CD14-positive monocyte (primary cell): Measurements from ENCODE around the gene PREX1. TPM values are rescaled to one million over a fixed set of nuclear protein-coding genes. Genes with fewer than 3 reads are reported as not detected.

Source experiments
- DNase-seq, 3 donors: peaks; one replicate each; pipeline ENCODE4 v3.0.0-alpha.2; 2011 to 2022
- H2AFZ ChIP-seq: 2 replicates; pipeline ENCODE4 v1.6.0; 2012; ENCODE audit warnings: mild to moderate bottlenecking, low read depth, low read length, inconsistent platforms; ENCODE audit not compliant: insufficient read depth, poor library complexity, severe bottlenecking
- H3K27ac ChIP-seq, 2 donors: 1 replicate in 1 of 2; 2 replicates in 1 of 2; pipeline ENCODE4 v1.5.1; 2012 to 2013; ENCODE audit warnings: low read length in 2 of 2, control low read depth in 1 of 2, inconsistent platforms in 1 of 2, low read depth in 1 of 2, mild to moderate bottlenecking in 1 of 2
- H3K27me3 ChIP-seq, 2 donors: one replicate each; pipeline versions ENCODE4 v1.6.0 to v1.6.1; 2011 to 2013; ENCODE audit warnings: low read length in 2 of 2; ENCODE audit not compliant: control insufficient read depth in 2 of 2, insufficient read depth in 2 of 2
- H3K36me3 ChIP-seq, 2 donors: replicated peaks in 1 of 2; 1 replicate in 1 of 2; 2 replicates in 1 of 2; pipeline versions ENCODE4 v1.5.1 to v1.6.1; 2012 to 2013; ENCODE audit warnings: low read length in 2 of 2, control low read depth in 1 of 2, inconsistent platforms in 1 of 2, mild to moderate bottlenecking in 1 of 2; ENCODE audit not compliant: insufficient read depth in 2 of 2, control insufficient read depth in 1 of 2
- H3K4me1 ChIP-seq, 2 donors: 1 replicate in 1 of 2; 2 replicates in 1 of 2; pipeline versions ENCODE4 v1.5.1 to v1.6.1; 2012 to 2013; ENCODE audit warnings: low read length in 2 of 2, control low read depth in 1 of 2, inconsistent platforms in 1 of 2, mild to moderate bottlenecking in 1 of 2, moderate library complexity in 1 of 2; ENCODE audit not compliant: insufficient read depth in 2 of 2, control insufficient read depth in 1 of 2
- H3K4me2 ChIP-seq: replicated peaks from 2 replicates; pipeline ENCODE3; 2012; ENCODE audit warnings: low read length, moderate library complexity, mild to moderate bottlenecking; ENCODE audit not compliant: poor library complexity, severe bottlenecking; ENCODE audit errors: extremely low read depth
- H3K4me3 ChIP-seq, 3 experiments: fragments of 200-600 bp in 1 of 3; sonication (generic) in 1 of 3; replicated peaks in 1 of 3; 1 replicate in 2 of 3; 2 replicates in 1 of 3; pipeline ENCODE4 v1.5.1; 2011 to 2013; ENCODE audit warnings: low read length in 3 of 3, mild to moderate bottlenecking in 3 of 3, control low read depth in 2 of 3, low read depth in 2 of 3, inconsistent platforms in 1 of 3, moderate library complexity in 1 of 3
- H3K79me2 ChIP-seq: 2 replicates; pipeline ENCODE4 v1.6.0; 2012; ENCODE audit warnings: mild to moderate bottlenecking, control low read depth, inconsistent platforms, low read length, moderate library complexity; ENCODE audit not compliant: insufficient read depth
- H3K9ac ChIP-seq: 2 replicates; pipeline ENCODE4 v1.6.0; 2017; ENCODE audit warnings: low read length, mild to moderate bottlenecking; ENCODE audit not compliant: insufficient read depth, poor library complexity, severe bottlenecking
- H3K9me3 ChIP-seq, 2 donors: replicated peaks in 1 of 2; 1 replicate in 1 of 2; 2 replicates in 1 of 2; pipeline versions ENCODE4 v1.5.1 to v1.6.1; 2012 to 2013; ENCODE audit warnings: low read length in 2 of 2, control low read depth in 1 of 2; ENCODE audit not compliant: control insufficient read depth in 1 of 2, insufficient read depth in 1 of 2
- H4K20me1 ChIP-seq: 2 replicates; pipeline ENCODE4 v1.6.0; 2012; ENCODE audit warnings: mild to moderate bottlenecking, low read length, control low read depth, moderate library complexity; ENCODE audit not compliant: insufficient read depth
- H3K27ac Mint-ChIP-seq, 7 donors: one replicate each; pipeline ENCODE4 v1.8.0; 2020; ENCODE audit warnings: mild to moderate bottlenecking in 7 of 7, mixed read lengths in 7 of 7, moderate library complexity in 6 of 7, inconsistent platforms in 2 of 7
- H3K27me3 Mint-ChIP-seq, 3 donors: one replicate each; pipeline ENCODE4 v1.8.0; 2021 to 2022; ENCODE audit warnings: low read depth in 3 of 3, mild to moderate bottlenecking in 3 of 3, mixed read lengths in 3 of 3, moderate library complexity in 3 of 3, inconsistent platforms in 1 of 3
- H3K36me3 Mint-ChIP-seq, 2 donors: one replicate each; pipeline ENCODE4 v1.8.0; 2020; ENCODE audit warnings: mixed read lengths in 2 of 2, inconsistent platforms in 1 of 2, mild to moderate bottlenecking in 1 of 2
- H3K4me1 Mint-ChIP-seq: one replicate; pipeline ENCODE4 v1.8.0; 2020; ENCODE audit warnings: mild to moderate bottlenecking, mixed read lengths
- H3K4me3 Mint-ChIP-seq, 2 donors: one replicate each; pipeline ENCODE4 v1.8.0; 2020; ENCODE audit warnings: mild to moderate bottlenecking in 2 of 2, mixed read lengths in 2 of 2, moderate library complexity in 1 of 2
- H3K9me3 Mint-ChIP-seq, 7 donors: one replicate each; pipeline ENCODE4 v1.8.0; 2020 to 2022; ENCODE audit warnings: mixed read lengths in 7 of 7, mild to moderate bottlenecking in 6 of 7, moderate library complexity in 6 of 7, inconsistent platforms in 2 of 7
- CTCF ChIP-seq: fragments of 200-600 bp; IDR thresholded peaks from one replicate; pipeline ENCODE4 v1.8.0; 2022; ENCODE audit warnings: antibody characterized with exemption, mild to moderate bottlenecking
- WGBS: methylation state at CpG from one replicate; pipeline ENCODE4 v1.1.5; 2013; ENCODE audit warnings: missing lambda C conversion rate; ENCODE audit not compliant: insufficient coverage; 5-methylcytosine and 5-hydroxymethylcytosine counted together
- intact Hi-C, 2 donors: fragments of 100-400 bp; cut with micrococcal nuclease; formaldehyde crosslinking; loops; one replicate each; pipeline versions ENCODE4 v1.15.0 to v1.15.1; 2023
- polyA plus RNA-seq, 3 donors: library from polyadenylated mRNA; depleted of rRNA in 1 of 3; unstranded in 2 of 3; stranded (reverse) in 1 of 3; fragments of 300-500 nt in 2 of 3; fragments of >200 nt in 1 of 3; fragmentation: Illumina TruSeq in 2 of 3; gene quantifications; 1 replicate in 2 of 3; 2 replicates in 1 of 3; pipeline ENCODE4 v1.2.3, GENCODE V29; 2012 to 2021

Gene PREX1
- polyA plus RNA-seq, 3 donors: 24.3 to 114 (median 27.5) TPM

GRCh38 chr20:48649868-48650267 is 177.9 kb downstream of the PREX1 start:
- H3K4me3 ChIP-seq: no peak overlapping the region
- 92% methylated on average over 5 of the region's 9 CpGs for WGBS
- no peaks in the 10 kb centered on the region for H3K4me1 Mint-ChIP-seq
- H3K9me3 ChIP-seq: no peaks in the 10 kb centered on the region
- H3K9me3 Mint-ChIP-seq: no peaks in the 10 kb centered on the region
- no peak overlapping the region for H3K9ac ChIP-seq
- peaks cover 99 to 100% of the 10 kb centered on the region in 2 donors for H3K36me3 Mint-ChIP-seq
- intact Hi-C loops: loop anchor here in 1 of 2 donors (10.0 kb wide), 2 partner anchors 175 to 435 kb away; partner anchors contain the start of gene PREX1
- no peak overlapping the region for H2AFZ ChIP-seq
- H3K27ac ChIP-seq: no peak overlapping the region
- H3K4me3 Mint-ChIP-seq: no peak overlapping the region
- peak overlapping the region in 2 of 7 donors; percentile 42 to 50 for H3K27ac Mint-ChIP-seq
- peaks cover 0 to 2% (median 0%) of the 10 kb centered on the region in 3 donors for H3K27me3 Mint-ChIP-seq
- H3K27me3 ChIP-seq: no peaks in the 10 kb centered on the region
- H3K4me1 ChIP-seq: no peaks in the 10 kb centered on the region
- peaks cover 100% of the 10 kb centered on the region for H4K20me1 ChIP-seq
- no peak for DNase-seq
- H3K36me3 ChIP-seq: peaks cover 98 to 100% of the 10 kb centered on the region in 2 donors
- no peak for TF ChIP-seq CTCF
- H3K4me2 ChIP-seq: no peak overlapping the region
- H3K79me2 ChIP-seq: no peaks in the 10 kb centered on the region

- TF ChIP-seq CTCF: no peak
- no peak for DNase-seq
Observed at GRCh38 chr20:48649104-48649626, 178.6 kb downstream of the PREX1 start.

More at GRCh38 chr20:48649104-48649626, 178.6 kb downstream of the PREX1 start:
- H3K36me3 Mint-ChIP-seq: peaks cover 99 to 100% of the 10 kb centered on the region in 2 donors
- no peaks in the 10 kb centered on the region for H3K9me3 Mint-ChIP-seq
- H3K36me3 ChIP-seq: peaks cover 98 to 100% of the 10 kb centered on the region in 2 donors
- H3K9me3 ChIP-seq: no peaks in the 10 kb centered on the region
- no peak overlapping the region for H3K9ac ChIP-seq
- H3K4me3 ChIP-seq: no peak overlapping the region
- peaks cover 100% of the 10 kb centered on the region for H4K20me1 ChIP-seq
- WGBS: 97% methylated on average over 6 of the region's 9 CpGs
- H3K27ac Mint-ChIP-seq: peak overlapping the region in 3 of 7 donors; percentile 18 to 72 (median 21)
- H3K4me1 Mint-ChIP-seq: no peaks in the 10 kb centered on the region
- intact Hi-C loops: loop anchor here in 1 of 2 donors (10.0 kb wide), 1 partner anchor 436 kb away; no protein-coding TSS in a partner anchor
- no peak overlapping the region for H2AFZ ChIP-seq
- H3K27me3 Mint-ChIP-seq: peaks cover 0 to 2% (median 0%) of the 10 kb centered on the region in 3 donors
- H3K27me3 ChIP-seq: no peaks in the 10 kb centered on the region
- H3K4me2 ChIP-seq: no peak overlapping the region
- no peak overlapping the region for H3K27ac ChIP-seq
- H3K4me3 Mint-ChIP-seq: no peak overlapping the region
- no peaks in the 10 kb centered on the region for H3K79me2 ChIP-seq
- H3K4me1 ChIP-seq: no peaks in the 10 kb centered on the region
